Neural cell (in vitro differentiated cells): ENCODE measurements around the gene PAK2. TPM values are rescaled to one million over a fixed set of nuclear protein-coding genes. Genes with fewer than 3 reads are reported as not detected.

Experiments
- H2AFZ ChIP-seq: fragments of 200-600, 300-800 bp; sonication (generic), shearing (Covaris generic); 2 replicates; pipeline ENCODE4 v1.6.0; 2014; ENCODE audit warnings: low read depth, mild to moderate bottlenecking, antibody characterized with exemption, low read length, moderate library complexity
- H3F3A ChIP-seq: fragments of 200-600 bp; shearing (Covaris generic); 2 replicates; pipeline ENCODE4 v1.6.1; 2016; ENCODE audit warnings: mild to moderate bottlenecking, moderate library complexity, mixed read lengths, antibody characterized with exemption, low read length; ENCODE audit not compliant: insufficient read depth, poor library complexity, severe bottlenecking
- H3K27ac ChIP-seq: fragments of 200-600, 300-800 bp; sonication (generic), shearing (Covaris generic); 2 replicates; pipeline ENCODE4 v1.5.1; 2014; ENCODE audit warnings: mild to moderate bottlenecking, low read length, moderate library complexity
- H3K27me3 ChIP-seq: fragments of 300-800, 200-600 bp; sonication (generic), shearing (Covaris generic); 2 replicates; pipeline ENCODE4 v1.6.0; 2014; ENCODE audit warnings: mild to moderate bottlenecking, low read depth, low read length, moderate library complexity; ENCODE audit not compliant: insufficient read depth
- H3K36me3 ChIP-seq: fragments of 300-800, 200-600 bp; sonication (generic), shearing (Covaris generic); 2 replicates; pipeline ENCODE4 v1.5.1; 2014; ENCODE audit warnings: mild to moderate bottlenecking, antibody characterized with exemption, low read length, moderate library complexity; ENCODE audit not compliant: insufficient read depth
- H3K4me2 ChIP-seq: fragments of 300-800, 200-600 bp; sonication (generic), shearing (Covaris generic); 2 replicates; pipeline ENCODE4 v1.6.0; 2014; ENCODE audit warnings: mild to moderate bottlenecking, low read length
- H3K4me3 ChIP-seq: fragments of 300-800, 200-600 bp; sonication (generic), shearing (Covaris generic); 2 replicates; pipeline ENCODE4 v1.5.1; 2014; ENCODE audit warnings: mild to moderate bottlenecking, low read length, moderate library complexity
- H3K79me2 ChIP-seq: fragments of 200-600 bp; shearing (Covaris generic); replicated peaks from 2 replicates; pipeline ENCODE4 v1.6.0; 2014; ENCODE audit warnings: mild to moderate bottlenecking, low read length, moderate library complexity; ENCODE audit not compliant: insufficient read depth
- H3K9ac ChIP-seq: fragments of 300-800, 200-600 bp; sonication (generic), shearing (Covaris generic); 2 replicates; pipeline ENCODE4 v1.6.1; 2016; ENCODE audit warnings: mild to moderate bottlenecking, low read length, mixed read lengths
- H3K9me2 ChIP-seq: fragments of 200-600 bp; shearing (Covaris generic); 2 replicates; pipeline ENCODE4 v1.6.1; 2016; ENCODE audit warnings: mild to moderate bottlenecking, low read length, mixed read lengths; ENCODE audit not compliant: insufficient read depth
- H3K9me3 ChIP-seq: fragments of 200-600, 300-800 bp; sonication (generic), shearing (Covaris generic); 2 replicates; pipeline ENCODE4 v1.6.1; 2016; ENCODE audit warnings: mild to moderate bottlenecking, mixed run types, low read length, moderate library complexity, mixed read lengths
- H4K20me1 ChIP-seq: fragments of 200-600 bp; shearing (Covaris generic); 2 replicates; pipeline ENCODE4 v1.6.1; 2016; ENCODE audit warnings: mild to moderate bottlenecking, mixed run types; ENCODE audit not compliant: insufficient read depth
- EP300 ChIP-seq: fragments of 450-650 bp; conservative IDR thresholded peaks from 2 replicates; pipeline ENCODE4 v1.6.1; 2014; ENCODE audit warnings: antibody characterized with exemption, mild to moderate bottlenecking, moderate library complexity; ENCODE audit not compliant: poor library complexity, severe bottlenecking
- EZH2 ChIP-seq: fragments of 200-600, 300-800 bp; shearing (Covaris generic), sonication (generic); IDR thresholded peaks from 2 replicates; pipeline ENCODE4 v1.6.1; 2014; ENCODE audit warnings: antibody characterized with exemption, low read length, borderline replicate concordance, mild to moderate bottlenecking; ENCODE audit not compliant: insufficient read depth, poor library complexity, severe bottlenecking
- MXI1 ChIP-seq: fragments of 450-650 bp; conservative IDR thresholded peaks from 2 replicates; pipeline ENCODE4 v1.6.1; 2014; ENCODE audit warnings: antibody characterized with exemption, mild to moderate bottlenecking; ENCODE audit not compliant: poor library complexity, severe bottlenecking
- POLR2AphosphoS5 ChIP-seq: IDR thresholded peaks from 2 replicates; pipeline ENCODE4 v1.6.1; 2012
- RAD21 ChIP-seq: fragments of 450-650 bp; conservative IDR thresholded peaks from 2 replicates; pipeline ENCODE4 v1.6.1; 2014; ENCODE audit warnings: antibody characterized with exemption, mild to moderate bottlenecking, moderate library complexity
- SMC3 ChIP-seq: fragments of 450-650 bp; conservative IDR thresholded peaks from 2 replicates; pipeline ENCODE4 v1.6.1; 2014; ENCODE audit warnings: antibody characterized with exemption, mild to moderate bottlenecking, moderate library complexity; ENCODE audit not compliant: poor library complexity
- TAF1 ChIP-seq: IDR thresholded peaks from 2 replicates; pipeline ENCODE4 v1.6.1; 2012; ENCODE audit warnings: low read depth
- polyA plus RNA-seq: library from polyadenylated mRNA; depleted of rRNA; stranded (reverse); fragments of >200 nt; gene quantifications from 2 replicates; pipeline ENCODE4 v1.2.3, GENCODE V29; 2014
- TF ChIP-seq, protein P1 (sequence below): IDR thresholded peaks from 2 replicates; pipeline ENCODE4 v1.6.1; 2012; ENCODE audit warnings: borderline replicate concordance
- TF ChIP-seq, protein P2 (sequence below): fragments of 450-650 bp; IDR thresholded peaks from 2 replicates; pipeline ENCODE4 v1.5.1; 2014; ENCODE audit warnings: antibody characterized with exemption, mild to moderate bottlenecking, moderate library complexity; ENCODE audit not compliant: poor library complexity, severe bottlenecking

The PAK2 gene
- polyA plus RNA-seq, 1 donor from 2014 or later = 40.3 TPM

DNA sequence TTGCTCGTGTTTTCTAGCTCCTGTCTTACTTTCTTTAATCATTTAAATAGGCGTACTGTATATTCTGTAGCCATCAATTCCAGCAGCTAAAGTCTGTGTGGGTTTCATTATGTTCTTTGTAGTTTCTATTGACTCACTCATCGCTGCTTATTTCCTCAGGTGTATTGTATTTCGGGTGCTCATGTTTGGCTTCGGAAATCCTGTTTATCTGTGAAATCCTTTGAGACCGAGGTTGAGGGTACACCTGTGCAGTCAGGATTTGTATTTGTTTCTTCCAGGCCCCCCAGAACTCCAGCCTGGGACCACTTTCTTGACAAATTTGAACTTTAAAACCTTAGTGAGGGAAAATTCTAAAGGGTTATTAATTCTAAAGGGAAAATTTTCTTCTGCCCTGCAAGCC, 2.0 kb upstream of the PAK2 start:
- Histone ChIP-seq H3F3A (peaks cover 3% of the 10 kb centered on the region), H4K20me1 (no peaks in the 10 kb centered on the region), H3K79me2 (peaks cover 20% of the 10 kb centered on the region), H3K9me2 (no peaks in the 10 kb centered on the region), H3K4me3 (no peak overlapping the region), H3K36me3 (peaks cover 4% of the 10 kb centered on the region), H3K4me2 (no peak overlapping the region), H3K27me3 (no peaks in the 10 kb centered on the region), H3K9me3 (no peaks in the 10 kb centered on the region), H3K27ac (no peak overlapping the region), H2AFZ (no peak overlapping the region), H3K9ac (no peak overlapping the region)
- TF ChIP-seq EZH2 = no peak
- TF ChIP-seq EP300 = no peak
- TF ChIP-seq RAD21 = no peak
- TF ChIP-seq, protein P1, sequence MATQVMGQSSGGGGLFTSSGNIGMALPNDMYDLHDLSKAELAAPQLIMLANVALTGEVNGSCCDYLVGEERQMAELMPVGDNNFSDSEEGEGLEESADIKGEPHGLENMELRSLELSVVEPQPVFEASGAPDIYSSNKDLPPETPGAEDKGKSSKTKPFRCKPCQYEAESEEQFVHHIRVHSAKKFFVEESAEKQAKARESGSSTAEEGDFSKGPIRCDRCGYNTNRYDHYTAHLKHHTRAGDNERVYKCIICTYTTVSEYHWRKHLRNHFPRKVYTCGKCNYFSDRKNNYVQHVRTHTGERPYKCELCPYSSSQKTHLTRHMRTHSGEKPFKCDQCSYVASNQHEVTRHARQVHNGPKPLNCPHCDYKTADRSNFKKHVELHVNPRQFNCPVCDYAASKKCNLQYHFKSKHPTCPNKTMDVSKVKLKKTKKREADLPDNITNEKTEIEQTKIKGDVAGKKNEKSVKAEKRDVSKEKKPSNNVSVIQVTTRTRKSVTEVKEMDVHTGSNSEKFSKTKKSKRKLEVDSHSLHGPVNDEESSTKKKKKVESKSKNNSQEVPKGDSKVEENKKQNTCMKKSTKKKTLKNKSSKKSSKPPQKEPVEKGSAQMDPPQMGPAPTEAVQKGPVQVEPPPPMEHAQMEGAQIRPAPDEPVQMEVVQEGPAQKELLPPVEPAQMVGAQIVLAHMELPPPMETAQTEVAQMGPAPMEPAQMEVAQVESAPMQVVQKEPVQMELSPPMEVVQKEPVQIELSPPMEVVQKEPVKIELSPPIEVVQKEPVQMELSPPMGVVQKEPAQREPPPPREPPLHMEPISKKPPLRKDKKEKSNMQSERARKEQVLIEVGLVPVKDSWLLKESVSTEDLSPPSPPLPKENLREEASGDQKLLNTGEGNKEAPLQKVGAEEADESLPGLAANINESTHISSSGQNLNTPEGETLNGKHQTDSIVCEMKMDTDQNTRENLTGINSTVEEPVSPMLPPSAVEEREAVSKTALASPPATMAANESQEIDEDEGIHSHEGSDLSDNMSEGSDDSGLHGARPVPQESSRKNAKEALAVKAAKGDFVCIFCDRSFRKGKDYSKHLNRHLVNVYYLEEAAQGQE = no peak
- TF ChIP-seq SMC3 = no peak
- TF ChIP-seq TAF1 = no peak
- no peak for TF ChIP-seq POLR2AphosphoS5
- TF ChIP-seq MXI1 = no peak
- TF ChIP-seq, protein P2, sequence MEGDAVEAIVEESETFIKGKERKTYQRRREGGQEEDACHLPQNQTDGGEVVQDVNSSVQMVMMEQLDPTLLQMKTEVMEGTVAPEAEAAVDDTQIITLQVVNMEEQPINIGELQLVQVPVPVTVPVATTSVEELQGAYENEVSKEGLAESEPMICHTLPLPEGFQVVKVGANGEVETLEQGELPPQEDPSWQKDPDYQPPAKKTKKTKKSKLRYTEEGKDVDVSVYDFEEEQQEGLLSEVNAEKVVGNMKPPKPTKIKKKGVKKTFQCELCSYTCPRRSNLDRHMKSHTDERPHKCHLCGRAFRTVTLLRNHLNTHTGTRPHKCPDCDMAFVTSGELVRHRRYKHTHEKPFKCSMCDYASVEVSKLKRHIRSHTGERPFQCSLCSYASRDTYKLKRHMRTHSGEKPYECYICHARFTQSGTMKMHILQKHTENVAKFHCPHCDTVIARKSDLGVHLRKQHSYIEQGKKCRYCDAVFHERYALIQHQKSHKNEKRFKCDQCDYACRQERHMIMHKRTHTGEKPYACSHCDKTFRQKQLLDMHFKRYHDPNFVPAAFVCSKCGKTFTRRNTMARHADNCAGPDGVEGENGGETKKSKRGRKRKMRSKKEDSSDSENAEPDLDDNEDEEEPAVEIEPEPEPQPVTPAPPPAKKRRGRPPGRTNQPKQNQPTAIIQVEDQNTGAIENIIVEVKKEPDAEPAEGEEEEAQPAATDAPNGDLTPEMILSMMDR = no peak

DNA sequence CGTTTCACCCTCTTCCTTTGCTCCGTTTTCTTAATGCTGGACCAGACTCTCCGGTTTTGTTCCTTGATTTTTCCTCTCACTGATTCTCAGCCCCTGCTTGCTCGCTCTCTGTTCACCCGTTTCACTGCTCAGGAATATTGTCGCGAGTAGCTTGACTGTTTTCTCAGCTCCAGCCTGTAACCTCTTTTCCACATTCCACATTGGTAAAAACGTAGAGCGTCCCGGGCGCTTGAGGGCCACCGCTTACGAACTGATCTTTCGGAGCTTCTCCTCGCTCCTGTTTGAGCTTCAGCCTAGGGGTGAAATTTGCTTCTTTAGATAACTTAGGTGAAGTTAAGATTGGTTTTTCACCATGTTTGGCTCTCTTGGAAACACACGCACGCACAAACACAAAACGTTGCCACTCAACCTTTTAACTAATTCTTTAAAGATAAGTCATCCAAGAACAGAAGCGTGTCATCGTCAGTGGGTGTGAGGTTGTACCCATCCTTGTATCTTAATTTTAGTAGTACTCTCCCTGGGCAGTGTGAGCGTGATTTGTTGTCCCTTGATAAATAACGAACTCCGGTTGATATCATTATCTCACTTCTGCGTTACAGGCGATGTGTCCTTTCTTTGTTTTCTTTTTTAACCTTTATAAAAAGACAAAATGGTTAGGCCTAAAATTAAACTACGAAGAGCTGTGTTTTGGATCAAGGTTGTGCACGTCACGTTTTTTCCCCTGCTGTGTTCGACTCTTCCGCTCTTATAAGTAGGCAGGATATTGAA, 1.0 kb downstream of the PAK2 start:
- Histone ChIP-seq H3K27ac (peak overlapping the region; percentile 84), H3K9ac (peak overlapping the region; percentile 90), H3K4me3 (peak overlapping the region; percentile 74), H2AFZ (peak overlapping the region; percentile 34), H3K27me3 (no peaks in the 10 kb centered on the region), H3K79me2 (peaks cover 49% of the 10 kb centered on the region), H3K9me3 (no peaks in the 10 kb centered on the region), H4K20me1 (no peaks in the 10 kb centered on the region), H3F3A (peaks cover 3% of the 10 kb centered on the region), H3K9me2 (no peaks in the 10 kb centered on the region), H3K36me3 (no peaks in the 10 kb centered on the region), H3K4me2 (peak overlapping the region; percentile 73)
- TF ChIP-seq RAD21 = peak; percentile 42
- TF ChIP-seq POLR2AphosphoS5 = no peak
- TF ChIP-seq SMC3 = peak; percentile 7
- TF ChIP-seq, protein P2 = no peak
